ENCODE data around the gene PPM1F. TPM values are rescaled to one million over a fixed set of nuclear protein-coding genes. Genes with fewer than 3 reads are reported as not detected.

The PPM1F gene
- total RNA-seq, 2 experiments from 2014 or later: 18.2 to 18.8 TPM

- intact Hi-C loops (cut with micrococcal nuclease): loop anchor here (5.0 kb wide), 1 partner anchor 227 kb away; no protein-coding TSS in a partner anchor
- no peak for ATAC-seq
- CTCF ChIA-PET: interaction anchor here (0.9 to 7.3 kb wide), 19 partner anchors 12 to 297 kb away, joined by 3 to 126 read pairs (median 4); partner anchors contain the start of genes MAPK1, PPIL2, PPM1F and SDF2L1
- POLR2A ChIA-PET: interaction anchor here (1.2 to 1.8 kb wide), 2 partner anchors 10 to 14 kb away, joined by 3 to 10 read pairs; partner anchors contain the start of gene PPM1F
- H3K4me1 Mint-ChIP-seq (ENCODE audit: low read depth): peaks cover 39% of the 10 kb centered on the region
- no peak for DNase-seq
- peak overlapping the region; percentile 90 for H3K27ac Mint-ChIP-seq
- peak overlapping the region; percentile 77 for H3K4me3 Mint-ChIP-seq
- H3K9me3 Mint-ChIP-seq: no peaks in the 10 kb centered on the region
- no peaks in the 10 kb centered on the region for H3K27me3 Mint-ChIP-seq
- peaks cover 7% of the 10 kb centered on the region for H3K36me3 Mint-ChIP-seq (ENCODE audit: low read depth)
- TF ChIP-seq CTCF (IDR thresholded peaks at IDR 0.05): no peak
Observed at GRCh38 chr22:21938906-21939305, 13.7 kb downstream of the PPM1F start.

- Mint-ChIP-seq H3K9me3 (no peaks in the 10 kb centered on the region), H3K27me3 (no peaks in the 10 kb centered on the region)
- ATAC-seq: peak; percentile 96
Observed at GRCh38 chr22:21938071-21938822, 14.4 kb downstream of the PPM1F start.

GRCh38 chr22:21937821-21938070 is 14.9 kb downstream of the PPM1F start:
- ATAC-seq (no peak), DNase-seq (no peak)
- peaks cover 7% of the 10 kb centered on the region for H3K36me3 Mint-ChIP-seq (ENCODE audit: low read depth)
- H3K9me3 Mint-ChIP-seq: no peaks in the 10 kb centered on the region
- no peak for TF ChIP-seq CTCF (IDR thresholded peaks at IDR 0.05)
- no peaks in the 10 kb centered on the region for H3K27me3 Mint-ChIP-seq
- CTCF ChIA-PET: interaction anchor here (0.7 to 7.3 kb wide), 39 partner anchors 10 to 295 kb away, joined by 3 to 126 read pairs (median 4); partner anchors contain the start of genes MAPK1, PPIL2, PPM1F and SDF2L1
- intact Hi-C loops (cut with micrococcal nuclease): loop anchor here (5.0 kb wide), 1 partner anchor 225 kb away; no protein-coding TSS in a partner anchor
- peak overlapping the region; percentile 90 for H3K27ac Mint-ChIP-seq
- POLR2A ChIA-PET: interaction anchor here (1.2 to 1.8 kb wide), 3 partner anchors 11 to 27 kb away, joined by 3 to 10 read pairs (median 3); partner anchors contain the start of gene PPM1F
- peak overlapping the region; percentile 77 for H3K4me3 Mint-ChIP-seq
- peaks cover 34% of the 10 kb centered on the region for H3K4me1 Mint-ChIP-seq (ENCODE audit: low read depth)

More at GRCh38 chr22:21938071-21938822, 14.4 kb downstream of the PPM1F start:
- peak; percentile 99 for TF ChIP-seq CTCF (IDR thresholded peaks at IDR 0.05)
- POLR2A ChIA-PET: interaction anchor here (1.2 to 1.8 kb wide), 3 partner anchors 11 to 27 kb away, joined by 3 to 10 read pairs (median 3); partner anchors contain the start of gene PPM1F
- Mint-ChIP-seq H3K4me3 (peak overlapping the region; percentile 77), H3K27ac (peak overlapping the region; percentile 90), H3K4me1 (ENCODE audit: low read depth) (peaks cover 39% of the 10 kb centered on the region), H3K36me3 (ENCODE audit: low read depth) (peaks cover 7% of the 10 kb centered on the region)
- intact Hi-C loops (cut with micrococcal nuclease): loop anchor here (5.0 kb wide), 1 partner anchor 226 kb away; no protein-coding TSS in a partner anchor
- peak; percentile 93 for DNase-seq
- CTCF ChIA-PET: interaction anchor here (0.5 to 7.3 kb wide), 45 partner anchors 9 to 296 kb away, joined by 3 to 126 read pairs (median 4); partner anchors contain the start of genes MAPK1, PPIL2, PPM1F and SDF2L1

- H3K4me1 Mint-ChIP-seq (ENCODE audit: low read depth): peaks cover 29% of the 10 kb centered on the region
- peaks cover 7% of the 10 kb centered on the region for H3K36me3 Mint-ChIP-seq (ENCODE audit: low read depth)
- no peaks in the 10 kb centered on the region for H3K27me3 Mint-ChIP-seq
- no peaks in the 10 kb centered on the region for H3K9me3 Mint-ChIP-seq
- H3K27ac Mint-ChIP-seq: no peak overlapping the region
- H3K4me3 Mint-ChIP-seq: no peak overlapping the region
- POLR2A ChIA-PET: interaction anchor here (0.6 to 1.8 kb wide), 3 partner anchors 15 to 28 kb away, joined by 3 to 10 read pairs (median 3); partner anchors contain the start of gene PPM1F
- DNase-seq: no peak
- ATAC-seq: no peak
- CTCF ChIA-PET: interaction anchor here (0.7 to 7.3 kb wide), 38 partner anchors 9 to 295 kb away, joined by 3 to 126 read pairs (median 4); partner anchors contain the start of genes MAPK1, PPIL2, PPM1F and SDF2L1
- no peak for TF ChIP-seq CTCF (IDR thresholded peaks at IDR 0.05)
- intact Hi-C loops (cut with micrococcal nuclease): loop anchor here (5.0 kb wide), 1 partner anchor 225 kb away; no protein-coding TSS in a partner anchor
Observed at GRCh38 chr22:21937041-21937820, 15.4 kb downstream of the PPM1F start.

All from activated CD8-positive, alpha-beta T cell treated with anti-CD3 and anti-CD28 coated beads for 36 hours (primary cell).